ENCODE data around the gene PLPPR1. TPM values are rescaled to one million over a fixed set of nuclear protein-coding genes. Genes with fewer than 3 reads are reported as not detected.

PLPPR1 gene
- total and polyA plus RNA-seq, 2 of the 4 experiments (the other 2 are of a cell fraction): not detected

DNA sequence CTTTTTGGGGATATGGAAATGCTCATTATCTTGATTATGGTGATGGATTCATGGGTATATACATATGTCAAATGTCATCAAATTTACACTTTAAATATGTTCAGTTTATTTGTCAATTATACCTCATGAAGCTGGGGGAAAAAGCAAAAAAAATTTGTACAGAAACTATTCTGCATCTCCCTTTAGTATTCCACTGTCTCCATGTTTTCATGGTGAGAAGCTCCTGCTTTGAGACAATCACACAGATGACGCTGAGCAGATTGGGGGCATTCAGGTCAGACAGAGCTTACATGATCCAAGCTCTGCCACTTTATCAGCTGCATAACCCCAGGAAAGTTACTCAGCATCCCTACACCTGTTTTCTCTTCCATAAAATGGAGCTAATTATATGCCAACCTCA, 101.5 kb downstream of the PLPPR1 start:
- no peak overlapping the region for H2AK9ac ChIP-seq (replicated peaks; ENCODE audit: low read depth, low read length, poor library complexity)
- H4K91ac ChIP-seq (ENCODE audit: insufficient read depth, low read depth, low read length): no peak overlapping the region
- no peak overlapping the region for H4K5ac ChIP-seq (ENCODE audit: low read depth, low read length)
- H3K27me3 ChIP-seq (ENCODE audit: control insufficient read depth, insufficient read depth, low read length): no peaks in the 10 kb centered on the region
- H3K36me3 ChIP-seq (ENCODE audit: control insufficient read depth, insufficient read depth, low read length): no peaks in the 10 kb centered on the region
- intact Hi-C loops (cut with micrococcal nuclease) (no loop called here), dilution Hi-C loops (cut with HindIII; ENCODE audit: low sequenced_read_pairs, unreplicated experiment) (no loop called here), in situ Hi-C loops (cut with MboI; ENCODE audit: low sequenced_read_pairs) (no loop called here)
- H3K27ac ChIP-seq (ENCODE audit: insufficient read depth, low read length): no peak overlapping the region
- ChIA-PET CTCF (interaction anchor here (0.6 kb wide), 1 partner anchor 1380 kb away, joined by 3 read pairs; no protein-coding TSS in a partner anchor), POLR2A (ENCODE audit: unreplicated experiment) (no interaction called here)
- no peak overlapping the region for H3K23ac ChIP-seq (ENCODE audit: low read depth, low read length)
- no peaks in the 10 kb centered on the region for H4K20me1 ChIP-seq (ENCODE audit: insufficient read depth, low read length)
- ATAC-seq (ENCODE audit: low read depth) (no peak), DNase-seq (no peak)
- no peak overlapping the region for H2BK5ac ChIP-seq (ENCODE audit: low read depth, low read length, poor library complexity, severe bottlenecking)
- peaks cover 5% of the 10 kb centered on the region for H3K9me3 ChIP-seq (ENCODE audit: control insufficient read depth, insufficient read depth, low read length)
- H3K9me1 ChIP-seq (ENCODE audit: insufficient read depth, low read length): no peaks in the 10 kb centered on the region
- no peak overlapping the region for H3K56ac ChIP-seq (ENCODE audit: extremely low read depth, insufficient read depth, low read length)
- H3K4ac ChIP-seq (ENCODE audit: low read depth, low read length): no peak overlapping the region
- no peak overlapping the region for H3K9ac ChIP-seq (ENCODE audit: low read depth, low read length)
- H4K8ac ChIP-seq (ENCODE audit: low read depth in 2 of 2, low read length in 2 of 2): no peak overlapping the region
- no CpG with 5 or more reads among the region's 1 CpG for WGBS, 2 experiments (ENCODE audit: extremely low coverage in 2 of 2, insufficient read length in 1 of 2)
- H2BK120ac ChIP-seq (ENCODE audit: low read depth, low read length): no peak overlapping the region
- no TSS peak for BruUV-seq (replicated peaks)
- H3K4me2 ChIP-seq (ENCODE audit: low read depth, low read length): no peak overlapping the region
- no peaks in the 10 kb centered on the region for H3K4me1 ChIP-seq (ENCODE audit: control insufficient read depth, insufficient read depth, low read length)
- no peak overlapping the region for H2AFZ ChIP-seq (replicated peaks; ENCODE audit: low read length, poor library complexity)
- H3K18ac ChIP-seq (ENCODE audit: low read depth, low read length): no peak overlapping the region
- H3K79me1 ChIP-seq (ENCODE audit: low read depth in 1 of 2, low read length in 2 of 2): no peaks in the 10 kb centered on the region
- TF ChIP-seq BHLHE40 (IDR thresholded peaks at IDR 0.05; ENCODE audit: low read depth, low read length) (no peak), CEBPB (IDR thresholded peaks at IDR 0.05; ENCODE audit: low read depth, low read length) (no peak)
- no peak overlapping the region for H3K4me3 ChIP-seq (ENCODE audit: insufficient read depth, low read depth, low read length)
- H2BK20ac ChIP-seq (ENCODE audit: low read depth, low read length): no peak overlapping the region
- no peak overlapping the region for H2AK5ac ChIP-seq (ENCODE audit: low read depth, low read length)
- no peak overlapping the region for H2BK15ac ChIP-seq (ENCODE audit: low read depth, low read length)
- H3K14ac ChIP-seq (replicated peaks; ENCODE audit: low read depth, low read length): no peak overlapping the region
